H1 (cell line): Measurements from ENCODE around the gene MFSD2B. TPM values are rescaled to one million over a fixed set of nuclear protein-coding genes. Genes with fewer than 3 reads are reported as not detected.

Experiments
- CTCF ChIA-PET: fragments of 300-600 bp; sonication (Branson Sonifier 250); formaldehyde crosslinking; loops from one replicate; lab custom pipeline; 2021; ENCODE audit not compliant: partially characterized antibody; lab: Charles Lee
- POLR2A ChIA-PET: fragments of 300-600 bp; sonication (Branson Sonifier 250); formaldehyde crosslinking; loops from one replicate; lab custom pipeline; 2021; ENCODE audit warnings: inconsistent platforms; ENCODE audit not compliant: partially characterized antibody; lab: Charles Lee
- DNase-seq, 2 experiments: peaks; one replicate each; pipeline versions ENCODE4 v3.0.0 to v3.0.0-alpha.2; 2010 to 2022; ENCODE audit warnings: low spot score in 2 of 2, low read depth in 1 of 2, mixed read lengths in 1 of 2
- FAIRE-seq: peaks from 2 replicates; lab custom pipeline; 2011; peaks lifted over from hg19 to GRCh38; lab: Jason Lieb, UNC
- H2AFZ ChIP-seq: 2 replicates; pipeline ENCODE4 v1.8.1; 2012; ENCODE audit warnings: low read length, inconsistent platforms
- H2AK5ac ChIP-seq: 2 replicates; pipeline ENCODE4 v1.6.1; 2013; ENCODE audit warnings: low read depth, low read length
- H2BK120ac ChIP-seq: replicated peaks from 2 replicates; pipeline ENCODE3; 2013; ENCODE audit warnings: low read depth, low read length, inconsistent platforms
- H2BK12ac ChIP-seq: 2 replicates; pipeline ENCODE4 v1.6.1; 2013; ENCODE audit warnings: low read depth, low read length
- H2BK15ac ChIP-seq: 2 replicates; pipeline ENCODE4 v1.6.1; 2013; ENCODE audit warnings: low read length
- H2BK20ac ChIP-seq: 2 replicates; pipeline ENCODE4 v1.6.1; 2013; ENCODE audit warnings: low read length
- H2BK5ac ChIP-seq: 2 replicates; pipeline ENCODE4 v1.6.1; 2013; ENCODE audit warnings: low read depth, low read length
- H3K14ac ChIP-seq: 2 replicates; pipeline ENCODE4 v1.6.1; 2013; ENCODE audit warnings: inconsistent platforms; ENCODE audit not compliant: insufficient read length
- H3K18ac ChIP-seq: 2 replicates; pipeline ENCODE4 v1.6.1; 2013; ENCODE audit warnings: low read length; ENCODE audit errors: extremely low read depth
- H3K23ac ChIP-seq: 2 replicates; pipeline ENCODE4 v1.6.1; 2013; ENCODE audit warnings: inconsistent platforms; ENCODE audit not compliant: insufficient read length
- H3K23me2 ChIP-seq: 2 replicates; pipeline ENCODE4 v1.6.1; 2013; ENCODE audit warnings: low read depth, low read length
- H3K27ac ChIP-seq: 2 replicates; pipeline ENCODE4 v1.6.1; 2011; ENCODE audit warnings: low read depth, low read length, inconsistent platforms
- H3K27me3 ChIP-seq, 4 experiments: replicated peaks in 1 of 4; 1 replicate in 1 of 4; 2 replicates in 3 of 4; pipeline versions ENCODE4 v1.6.1 to v1.8.1; 2011 to 2013; ENCODE audit warnings: low read length in 3 of 4, mild to moderate bottlenecking in 3 of 4, inconsistent platforms in 2 of 4, mixed read lengths in 2 of 4, moderate library complexity in 1 of 4; ENCODE audit not compliant: control insufficient read depth in 3 of 4, insufficient read depth in 3 of 4; ENCODE audit errors: extremely low read depth in 1 of 4
- H3K36me3 ChIP-seq, 4 experiments: 2 replicates each; pipeline versions ENCODE4 v1.6.1 to v1.8.1; 2011 to 2013; ENCODE audit warnings: mild to moderate bottlenecking in 4 of 4, low read length in 3 of 4, moderate library complexity in 2 of 4, control low read depth in 1 of 4, inconsistent platforms in 1 of 4; ENCODE audit not compliant: insufficient read depth in 4 of 4, control insufficient read depth in 2 of 4
- H3K4ac ChIP-seq: replicated peaks from 2 replicates; pipeline ENCODE3; 2013; ENCODE audit warnings: low read length, low read depth, mixed read lengths, inconsistent platforms; ENCODE audit not compliant: insufficient read length
- H3K4me1 ChIP-seq, 4 experiments: replicated peaks in 1 of 4; 1 replicate in 1 of 4; 2 replicates in 3 of 4; pipeline versions ENCODE4 v1.6.1 to v1.8.1; 2011 to 2013; ENCODE audit warnings: low read length in 3 of 4, inconsistent platforms in 2 of 4, mixed read lengths in 1 of 4; ENCODE audit not compliant: insufficient read depth in 4 of 4, control insufficient read depth in 3 of 4
- H3K4me2 ChIP-seq, 2 experiments: 2 replicates each; pipeline versions ENCODE4 v1.6.1 to v1.8.1; 2011 to 2013; ENCODE audit warnings: low read depth in 2 of 2, low read length in 2 of 2, control low read depth in 1 of 2, inconsistent platforms in 1 of 2, mild to moderate bottlenecking in 1 of 2; ENCODE audit not compliant: insufficient read depth in 1 of 2
- H3K4me3 ChIP-seq, 4 experiments: fragments of 200-600, 300-600 bp in 1 of 4; sonication (generic), shearing (Covaris generic), sonication (Bioruptor Twin) in 1 of 4; 2 replicates each; pipeline versions ENCODE4 v1.5.1 to v1.8.1; 2011 to 2016; ENCODE audit warnings: low read length in 4 of 4, low read depth in 3 of 4, control low read depth in 2 of 4, inconsistent platforms in 2 of 4, mild to moderate bottlenecking in 2 of 4, mixed read lengths in 1 of 4, moderate library complexity in 1 of 4; ENCODE audit not compliant: insufficient read depth in 2 of 4; ENCODE audit errors: extremely low read depth in 1 of 4
- H3K56ac ChIP-seq: replicated peaks from 2 replicates; pipeline ENCODE3; 2013; ENCODE audit warnings: low read depth, mild to moderate bottlenecking, mixed read lengths, low read length, inconsistent platforms; ENCODE audit not compliant: insufficient read length
- H3K79me1 ChIP-seq: 2 replicates; pipeline ENCODE4 v1.6.1; 2013; ENCODE audit warnings: low read depth, low read length, control low read depth
- H3K79me2 ChIP-seq, 2 experiments: 2 replicates each; pipeline versions ENCODE4 v1.6.1 to v1.8.1; 2012 to 2013; ENCODE audit warnings: low read length in 2 of 2, mild to moderate bottlenecking in 2 of 2, inconsistent platforms in 1 of 2; ENCODE audit not compliant: insufficient read depth in 2 of 2, control insufficient read depth in 1 of 2
- H3K9ac ChIP-seq, 4 experiments: replicated peaks in 1 of 4; 1 replicate in 1 of 4; 2 replicates in 3 of 4; pipeline versions ENCODE4 v1.6.1 to v1.8.1; 2011 to 2013; ENCODE audit warnings: low read depth in 3 of 4, low read length in 3 of 4, control low read depth in 2 of 4, mild to moderate bottlenecking in 2 of 4, moderate library complexity in 2 of 4, inconsistent platforms in 1 of 4; ENCODE audit errors: extremely low read depth in 1 of 4
- H3K9me3 ChIP-seq, 2 experiments: 2 replicates each; pipeline versions ENCODE4 v1.6.1 to v1.8.1; 2012 to 2013; ENCODE audit warnings: mild to moderate bottlenecking in 2 of 2, moderate library complexity in 2 of 2, control low read depth in 1 of 2, inconsistent platforms in 1 of 2, low read depth in 1 of 2, low read length in 1 of 2, mixed read lengths in 1 of 2; ENCODE audit not compliant: insufficient read depth in 2 of 2
- H4K20me1 ChIP-seq, 2 experiments: replicated peaks in 1 of 2; 2 replicates each; pipeline versions ENCODE3 to v1.8.1; 2011 to 2013; ENCODE audit warnings: inconsistent platforms in 2 of 2, low read length in 2 of 2, mild to moderate bottlenecking in 1 of 2; ENCODE audit not compliant: insufficient read depth in 2 of 2, control insufficient read depth in 1 of 2
- H4K5ac ChIP-seq: 2 replicates; pipeline ENCODE4 v1.6.1; 2013; ENCODE audit warnings: low read length, low read depth, mixed read lengths, inconsistent platforms; ENCODE audit not compliant: insufficient read length
- H4K8ac ChIP-seq: 2 replicates; pipeline ENCODE4 v1.8.0; 2013; ENCODE audit warnings: mild to moderate bottlenecking, moderate library complexity, low read length, inconsistent platforms; ENCODE audit not compliant: insufficient read depth; ENCODE audit errors: extremely low read depth
- H4K91ac ChIP-seq: replicated peaks from 2 replicates; pipeline ENCODE3; 2013; ENCODE audit warnings: low read length, mixed read lengths, inconsistent platforms; ENCODE audit not compliant: insufficient read length
- CEBPB ChIP-seq: IDR thresholded peaks from 2 replicates; pipeline ENCODE4 v1.6.1; 2012; ENCODE audit warnings: low read depth, low read length
- CTCF ChIP-seq, 3 experiments: IDR thresholded peaks; 1 replicate in 2 of 3; 2 replicates in 1 of 3; pipeline versions ENCODE4 v1.5.1 to v1.6.1; 2011; ENCODE audit warnings: low read length in 3 of 3, mild to moderate bottlenecking in 3 of 3, inconsistent platforms in 2 of 3, low read depth in 1 of 3, moderate library complexity in 1 of 3; ENCODE audit not compliant: insufficient read depth in 1 of 3; ENCODE audit errors: control extremely low read depth in 1 of 3
- GABPA ChIP-seq: IDR thresholded peaks from 2 replicates; pipeline ENCODE4 v1.6.1; 2011; ENCODE audit warnings: mild to moderate bottlenecking, low read length, moderate library complexity, borderline replicate concordance; ENCODE audit not compliant: insufficient read depth
- MAX ChIP-seq: IDR thresholded peaks from 2 replicates; pipeline ENCODE4 v1.6.1; 2012; ENCODE audit warnings: inconsistent platforms
- POLR2A ChIP-seq, 2 experiments: IDR thresholded peaks; 1 replicate in 1 of 2; 2 replicates in 1 of 2; pipeline ENCODE4 v1.6.1; 2011; ENCODE audit warnings: low read depth in 2 of 2, low read length in 2 of 2, mild to moderate bottlenecking in 2 of 2; ENCODE audit errors: control extremely low read depth in 1 of 2
- SP2 ChIP-seq: IDR thresholded peaks from 2 replicates; pipeline ENCODE4 v1.6.1; 2012; ENCODE audit warnings: mild to moderate bottlenecking, low read length, inconsistent platforms
- WGBS, 2 experiments: shearing (Covaris generic) in 1 of 2; methylation state at CpG; one replicate each; pipeline versions ENCODE4 v1.1.6 to v1.1.7; 2013 to 2015; ENCODE audit warnings: low lambda C conversion rate in 2 of 2, mixed read lengths in 2 of 2, inconsistent platforms in 1 of 2, low coverage in 1 of 2, missing lambda C conversion rate in 1 of 2; ENCODE audit not compliant: insufficient replicate concordance in 2 of 2, insufficient coverage in 1 of 2, insufficient read length in 1 of 2; ENCODE audit errors: extremely low coverage in 1 of 2, missing lambda C conversion rate in 1 of 2; 5-methylcytosine and 5-hydroxymethylcytosine counted together
- polyA plus RNA-seq, 7 experiments: library from polyadenylated mRNA; depleted of rRNA in 3 of 7; stranded (reverse) in 5 of 7; unstranded in 2 of 7; fragments of >200 nt in 5 of 7; fragments of 200-250 nt in 2 of 7; gene quantifications; 1 replicate in 5 of 7; 2 replicates in 1 of 7; 4 replicates in 1 of 7; pipeline versions ENCODE4 v1.2.1 to v1.2.3, GENCODE V29; 2011 to 2013; ENCODE audit warnings: missing spikeins in 2 of 7, mixed read lengths in 2 of 7
- total RNA-seq: library from RNA; stranded (reverse); fragmentation: NEBNext Ultra II Directional; extraction: Animal tissue kit (Norgen Biotek cat#: 25700); gene quantifications from 2 replicates; pipeline ENCODE4 v1.2.1, GENCODE V29; 2021
- TF ChIP-seq, protein P1 (sequence below): IDR thresholded peaks from 2 replicates; pipeline ENCODE4 v1.6.1; 2012; ENCODE audit warnings: inconsistent platforms

Gene MFSD2B
- total and polyA plus RNA-seq, 2 of the 8 experiments (the other 6 are each of a cell fraction or from before 2014, with no cell fraction given): 0.33 to 0.48 TPM

GRCh38 chr2:24046930-24047702, 37.2 kb downstream of the MFSD2B start, which contains the start of gene WDCP:
Gene WDCP (minus strand): TSS chr2:24047391. CDS start chr2:24039494, 7,897 bp downstream.
- DNase-seq (peak; percentile 82 to 94), FAIRE-seq (peak; percentile 81)
- Histone ChIP-seq H3K79me2 (peaks cover 0 to 40% of the 10 kb centered on the region in 2 experiments; a peak in 3 of 4 replicates), H3K36me3 (no peaks in the 10 kb centered on the region), H2BK15ac (no peak within 1 kb of the TSS), H3K23me2 (peaks cover 5% of the 10 kb centered on the region; the same call in 1 of the 2 replicates), H2BK20ac (no peak within 1 kb of the TSS), H2BK5ac (0 out of 2 replicates have a peak within 1 kb of the TSS, but pooled peaks have one; percentile 20), H2BK120ac (no peak within 1 kb of the TSS), H3K4me2 (peak within 1 kb of the TSS; percentile 29 to 73), H2AK5ac (no peak within 1 kb of the TSS), H4K20me1 (peaks cover 0 to 3% of the 10 kb centered on the region in 2 experiments), H2BK12ac (peak within 1 kb of the TSS; percentile 52; the same call in 1 of the 2 replicates), H3K27ac (peak within 1 kb of the TSS; percentile 53; the same call in 1 of the 2 replicates), H3K9ac (peak within 1 kb of the TSS; percentile 54 to 96 (median 78)), H3K23ac (no peak within 1 kb of the TSS), H3K4me3 (peak within 1 kb of the TSS; percentile 73 to 95 (median 84)), H3K9me3 (no peaks in the 10 kb centered on the region), H3K56ac (no peak within 1 kb of the TSS), H4K91ac (peak within 1 kb of the TSS; percentile 38), H3K4ac (peak within 1 kb of the TSS; percentile 27), H4K8ac (peak within 1 kb of the TSS; percentile 19; the same call in 1 of the 2 replicates), H3K27me3 (no peaks in the 10 kb centered on the region), H4K5ac (peak within 1 kb of the TSS; percentile 41), H3K18ac (peak within 1 kb of the TSS; percentile 73; the same call in 1 of the 2 replicates), H3K4me1 (peaks cover 5 to 12% (median 6%) of the 10 kb centered on the region in 4 experiments; a peak in 5 of 7 replicates), H3K14ac (no peak within 1 kb of the TSS), H2AFZ (peak within 1 kb of the TSS; percentile 25), H3K79me1 (peaks cover 2% of the 10 kb centered on the region; the same call in 1 of the 2 replicates)
- WGBS, 2 experiments: 2% methylated on average over 36 of the region's 38 CpGs; no CpG with 5 or more reads in 1 of the 2 experiments
- ChIA-PET CTCF (interaction anchor here (0.6 to 4.8 kb wide), 7 partner anchors 13 to 190 kb away, joined by 3 to 23 read pairs (median 3); partner anchors contain the start of genes ATAD2B and TP53I3), POLR2A (interaction anchor here (0.7 to 3.1 kb wide), 19 partner anchors 9 to 122 kb away, joined by 3 to 22 read pairs (median 5); partner anchors contain the start of genes ATAD2B, MFSD2B and SF3B6)
- TF ChIP-seq, protein P1, sequence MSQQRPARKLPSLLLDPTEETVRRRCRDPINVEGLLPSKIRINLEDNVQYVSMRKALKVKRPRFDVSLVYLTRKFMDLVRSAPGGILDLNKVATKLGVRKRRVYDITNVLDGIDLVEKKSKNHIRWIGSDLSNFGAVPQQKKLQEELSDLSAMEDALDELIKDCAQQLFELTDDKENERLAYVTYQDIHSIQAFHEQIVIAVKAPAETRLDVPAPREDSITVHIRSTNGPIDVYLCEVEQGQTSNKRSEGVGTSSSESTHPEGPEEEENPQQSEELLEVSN: peak; percentile 60
- TF ChIP-seq GABPA: 0 out of 2 replicates have a peak, but pooled peaks have one; percentile 60
- TF ChIP-seq POLR2A (IDR thresholded peaks at IDR 0.05; ENCODE audit: control extremely low read depth in 1 of 2, low read depth in 2 of 2, low read length in 2 of 2): peak; percentile 49 to 88
- TF ChIP-seq CEBPB: no peak
- no peak for TF ChIP-seq CTCF (IDR thresholded peaks at IDR 0.05; ENCODE audit: control extremely low read depth in 1 of 3, insufficient read depth in 1 of 3, low read depth in 1 of 3, low read length in 3 of 3)
- peak; percentile 63 for TF ChIP-seq SP2
- 0 out of 2 replicates have a peak, but pooled peaks have one; percentile 19 for TF ChIP-seq MAX
